WTC11 (cell line): ENCODE data around the gene TRIM9. TPM values are rescaled to one million over a fixed set of nuclear protein-coding genes. Genes with fewer than 3 reads are reported as not detected.

Experiments
- ATAC-seq: fragments of 200-7000 bp; cut with Tn5 transposase; 2 replicates; pipeline ENCODE4 v1.10.0; 2021; ENCODE audit warnings: mild to moderate bottlenecking, moderate library complexity
- CTCF ChIA-PET: fragments of 300-600 bp; sonication (Branson Sonifier 250); formaldehyde crosslinking; loops from one replicate; lab custom pipeline; 2021; ENCODE audit warnings: antibody characterized with exemption; lab: Charles Lee
- POLR2A ChIA-PET: fragments of 350-600 bp; sonication (Branson Sonifier 250); formaldehyde crosslinking; loops from one replicate; lab custom pipeline; 2021; ENCODE audit warnings: antibody characterized with exemption; lab: Charles Lee
- DNase-seq: peaks from one replicate; pipeline ENCODE4 v3.0.0; 2021; ENCODE audit warnings: low spot score
- H3K27ac Mint-ChIP-seq: 2 replicates; pipeline ENCODE4 v1.8.0; 2021; ENCODE audit warnings: mixed read lengths
- H3K27me3 Mint-ChIP-seq: 2 replicates; pipeline ENCODE4 v1.8.0; 2021; ENCODE audit warnings: low read depth, mild to moderate bottlenecking, moderate library complexity, mixed read lengths
- H3K36me3 Mint-ChIP-seq: 2 replicates; pipeline ENCODE4 v1.8.0; 2021; ENCODE audit warnings: mixed read lengths
- H3K4me1 Mint-ChIP-seq: 2 replicates; pipeline ENCODE4 v1.8.0; 2022; ENCODE audit warnings: mixed read lengths
- H3K4me3 Mint-ChIP-seq: 2 replicates; pipeline ENCODE4 v1.8.0; 2021; ENCODE audit warnings: mild to moderate bottlenecking, moderate library complexity, mixed read lengths
- H3K9me3 Mint-ChIP-seq: 2 replicates; pipeline ENCODE4 v1.8.0; 2021; ENCODE audit warnings: mixed read lengths
- ATF1 ChIP-seq: sonication (generic); formaldehyde crosslinking; IDR thresholded peaks from 2 replicates; pipeline ENCODE4 v1.8.1; 2023; ENCODE audit warnings: mild to moderate bottlenecking, moderate library complexity, missing genetic modification reagents
- CBFB ChIP-seq: sonication (generic); formaldehyde crosslinking; IDR thresholded peaks from 2 replicates; pipeline ENCODE4 v1.8.1; 2022; ENCODE audit warnings: mild to moderate bottlenecking, low read depth, missing genetic modification reagents
- ETV6 ChIP-seq: sonication (generic); formaldehyde crosslinking; IDR thresholded peaks from 2 replicates; pipeline ENCODE4 v1.8.1; 2022; ENCODE audit warnings: mild to moderate bottlenecking, missing genetic modification reagents
- FOXJ3 ChIP-seq: sonication (generic); formaldehyde crosslinking; IDR thresholded peaks from 2 replicates; pipeline ENCODE4 v1.9.0; 2021; ENCODE audit warnings: missing genetic modification reagents, mild to moderate bottlenecking, borderline replicate concordance
- FOXK1 ChIP-seq: sonication (generic); formaldehyde crosslinking; IDR thresholded peaks from 2 replicates; pipeline ENCODE4 v1.8.0; 2022; ENCODE audit warnings: mild to moderate bottlenecking, moderate library complexity, missing genetic modification reagents
- GABPB1 ChIP-seq: sonication (generic); formaldehyde crosslinking; IDR thresholded peaks from 2 replicates; pipeline ENCODE4 v1.8.1; 2023; ENCODE audit warnings: mild to moderate bottlenecking, missing genetic modification reagents
- GTF2I ChIP-seq: fragments of 250-450 bp; sonication (Bioruptor Pico); conservative IDR thresholded peaks from 2 replicates; pipeline ENCODE4 v1.4.0; 2021; ENCODE audit warnings: mild to moderate bottlenecking
- IRF2 ChIP-seq: sonication (generic); formaldehyde crosslinking; IDR thresholded peaks from 2 replicates; pipeline ENCODE4 v1.8.0; 2022; ENCODE audit warnings: low read depth, missing genetic modification reagents, borderline replicate concordance
- JAZF1 ChIP-seq: fragments of 250-450 bp; sonication (Bioruptor Pico); IDR thresholded peaks from 2 replicates; pipeline ENCODE4 v1.9.0; 2021; ENCODE audit warnings: moderate library complexity, mild to moderate bottlenecking, inconsistent platforms
- KAT7 ChIP-seq: sonication (generic); formaldehyde crosslinking; IDR thresholded peaks from 2 replicates; pipeline ENCODE4 v1.8.1; 2023; ENCODE audit warnings: missing genetic modification reagents, mild to moderate bottlenecking, borderline replicate concordance
- TEAD4 ChIP-seq: sonication (generic); formaldehyde crosslinking; IDR thresholded peaks from 2 replicates; pipeline ENCODE4 v1.8.0; 2022; ENCODE audit warnings: mild to moderate bottlenecking, missing genetic modification reagents
- TP53 ChIP-seq: sonication (generic); formaldehyde crosslinking; IDR thresholded peaks from 2 replicates; pipeline ENCODE4 v1.8.1; 2023; ENCODE audit warnings: mild to moderate bottlenecking, missing genetic modification reagents
- ZNF121 ChIP-seq: sonication (generic); formaldehyde crosslinking; IDR thresholded peaks from 2 replicates; pipeline ENCODE4 v1.8.0; 2023; ENCODE audit warnings: missing genetic modification reagents
- ZNF232 ChIP-seq: sonication (generic); formaldehyde crosslinking; IDR thresholded peaks from 2 replicates; pipeline ENCODE4 v1.8.0; 2022; ENCODE audit warnings: mild to moderate bottlenecking, missing genetic modification reagents
- total RNA-seq: library from RNA; stranded (reverse); gene quantifications from 3 replicates; pipeline ENCODE4 v1.2.3, GENCODE V29; 2021
- TF ChIP-seq, protein P1 (sequence below): sonication (generic); formaldehyde crosslinking; IDR thresholded peaks from 2 replicates; pipeline ENCODE4 v1.8.0; 2023; ENCODE audit warnings: missing genetic modification reagents, mild to moderate bottlenecking, borderline replicate concordance
- TF ChIP-seq, protein P2 (sequence below): sonication (generic); formaldehyde crosslinking; IDR thresholded peaks from 2 replicates; pipeline ENCODE4 v1.8.1; 2023; ENCODE audit warnings: mild to moderate bottlenecking, missing genetic modification reagents, borderline replicate concordance
- TF ChIP-seq, protein P3 (sequence below): sonication (generic); formaldehyde crosslinking; IDR thresholded peaks from 2 replicates; pipeline ENCODE4 v1.8.1; 2022; ENCODE audit warnings: low read depth, missing genetic modification reagents, borderline replicate concordance
- TF ChIP-seq, protein P4 (sequence below): fragments of 250-450 bp; sonication (Bioruptor Pico); IDR thresholded peaks from 2 replicates; pipeline ENCODE4 v1.9.0; 2021; ENCODE audit warnings: mild to moderate bottlenecking
- TF ChIP-seq, protein P5 (sequence below): sonication (generic); formaldehyde crosslinking; IDR thresholded peaks from 2 replicates; pipeline ENCODE4 v1.8.0; 2022; ENCODE audit warnings: mild to moderate bottlenecking, missing genetic modification reagents

TRIM9 gene
- total RNA-seq, 1 experiment from 2014 or later: 4.0 TPM

DNA sequence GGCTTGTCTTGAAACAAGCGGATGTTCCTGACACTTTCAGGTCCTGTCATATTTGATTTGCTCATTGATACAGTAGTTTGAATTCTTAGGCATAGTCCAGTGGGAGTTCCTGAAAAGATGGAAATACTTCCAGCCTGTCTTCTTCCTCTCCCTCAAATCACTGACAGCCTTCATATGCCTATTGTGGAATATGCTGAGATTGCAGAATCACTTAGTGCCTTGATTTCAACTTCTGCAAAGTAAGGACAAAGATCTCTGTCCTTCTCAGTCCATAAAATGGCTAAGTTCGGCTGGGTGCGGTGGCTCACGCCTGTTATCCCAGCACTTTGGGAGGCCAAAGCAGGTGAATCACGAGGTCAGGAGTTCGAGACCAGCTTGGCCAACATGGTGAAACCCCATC is 143.9 kb downstream of the TRIM9 start:
- TF ChIP-seq TEAD4 (CRISPR knock-in tag): no peak
- TF ChIP-seq GTF2I (CRISPR knock-in tag): no peak
- no peak for TF ChIP-seq FOXJ3 (CRISPR knock-in tag)
- TF ChIP-seq, protein P1, sequence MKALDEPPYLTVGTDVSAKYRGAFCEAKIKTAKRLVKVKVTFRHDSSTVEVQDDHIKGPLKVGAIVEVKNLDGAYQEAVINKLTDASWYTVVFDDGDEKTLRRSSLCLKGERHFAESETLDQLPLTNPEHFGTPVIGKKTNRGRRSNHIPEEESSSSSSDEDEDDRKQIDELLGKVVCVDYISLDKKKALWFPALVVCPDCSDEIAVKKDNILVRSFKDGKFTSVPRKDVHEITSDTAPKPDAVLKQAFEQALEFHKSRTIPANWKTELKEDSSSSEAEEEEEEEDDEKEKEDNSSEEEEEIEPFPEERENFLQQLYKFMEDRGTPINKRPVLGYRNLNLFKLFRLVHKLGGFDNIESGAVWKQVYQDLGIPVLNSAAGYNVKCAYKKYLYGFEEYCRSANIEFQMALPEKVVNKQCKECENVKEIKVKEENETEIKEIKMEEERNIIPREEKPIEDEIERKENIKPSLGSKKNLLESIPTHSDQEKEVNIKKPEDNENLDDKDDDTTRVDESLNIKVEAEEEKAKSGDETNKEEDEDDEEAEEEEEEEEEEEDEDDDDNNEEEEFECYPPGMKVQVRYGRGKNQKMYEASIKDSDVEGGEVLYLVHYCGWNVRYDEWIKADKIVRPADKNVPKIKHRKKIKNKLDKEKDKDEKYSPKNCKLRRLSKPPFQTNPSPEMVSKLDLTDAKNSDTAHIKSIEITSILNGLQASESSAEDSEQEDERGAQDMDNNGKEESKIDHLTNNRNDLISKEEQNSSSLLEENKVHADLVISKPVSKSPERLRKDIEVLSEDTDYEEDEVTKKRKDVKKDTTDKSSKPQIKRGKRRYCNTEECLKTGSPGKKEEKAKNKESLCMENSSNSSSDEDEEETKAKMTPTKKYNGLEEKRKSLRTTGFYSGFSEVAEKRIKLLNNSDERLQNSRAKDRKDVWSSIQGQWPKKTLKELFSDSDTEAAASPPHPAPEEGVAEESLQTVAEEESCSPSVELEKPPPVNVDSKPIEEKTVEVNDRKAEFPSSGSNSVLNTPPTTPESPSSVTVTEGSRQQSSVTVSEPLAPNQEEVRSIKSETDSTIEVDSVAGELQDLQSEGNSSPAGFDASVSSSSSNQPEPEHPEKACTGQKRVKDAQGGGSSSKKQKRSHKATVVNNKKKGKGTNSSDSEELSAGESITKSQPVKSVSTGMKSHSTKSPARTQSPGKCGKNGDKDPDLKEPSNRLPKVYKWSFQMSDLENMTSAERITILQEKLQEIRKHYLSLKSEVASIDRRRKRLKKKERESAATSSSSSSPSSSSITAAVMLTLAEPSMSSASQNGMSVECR (CRISPR knock-in tag): no peak
- no peak for TF ChIP-seq ATF1 (CRISPR knock-in tag)
- TF ChIP-seq, protein P2, sequence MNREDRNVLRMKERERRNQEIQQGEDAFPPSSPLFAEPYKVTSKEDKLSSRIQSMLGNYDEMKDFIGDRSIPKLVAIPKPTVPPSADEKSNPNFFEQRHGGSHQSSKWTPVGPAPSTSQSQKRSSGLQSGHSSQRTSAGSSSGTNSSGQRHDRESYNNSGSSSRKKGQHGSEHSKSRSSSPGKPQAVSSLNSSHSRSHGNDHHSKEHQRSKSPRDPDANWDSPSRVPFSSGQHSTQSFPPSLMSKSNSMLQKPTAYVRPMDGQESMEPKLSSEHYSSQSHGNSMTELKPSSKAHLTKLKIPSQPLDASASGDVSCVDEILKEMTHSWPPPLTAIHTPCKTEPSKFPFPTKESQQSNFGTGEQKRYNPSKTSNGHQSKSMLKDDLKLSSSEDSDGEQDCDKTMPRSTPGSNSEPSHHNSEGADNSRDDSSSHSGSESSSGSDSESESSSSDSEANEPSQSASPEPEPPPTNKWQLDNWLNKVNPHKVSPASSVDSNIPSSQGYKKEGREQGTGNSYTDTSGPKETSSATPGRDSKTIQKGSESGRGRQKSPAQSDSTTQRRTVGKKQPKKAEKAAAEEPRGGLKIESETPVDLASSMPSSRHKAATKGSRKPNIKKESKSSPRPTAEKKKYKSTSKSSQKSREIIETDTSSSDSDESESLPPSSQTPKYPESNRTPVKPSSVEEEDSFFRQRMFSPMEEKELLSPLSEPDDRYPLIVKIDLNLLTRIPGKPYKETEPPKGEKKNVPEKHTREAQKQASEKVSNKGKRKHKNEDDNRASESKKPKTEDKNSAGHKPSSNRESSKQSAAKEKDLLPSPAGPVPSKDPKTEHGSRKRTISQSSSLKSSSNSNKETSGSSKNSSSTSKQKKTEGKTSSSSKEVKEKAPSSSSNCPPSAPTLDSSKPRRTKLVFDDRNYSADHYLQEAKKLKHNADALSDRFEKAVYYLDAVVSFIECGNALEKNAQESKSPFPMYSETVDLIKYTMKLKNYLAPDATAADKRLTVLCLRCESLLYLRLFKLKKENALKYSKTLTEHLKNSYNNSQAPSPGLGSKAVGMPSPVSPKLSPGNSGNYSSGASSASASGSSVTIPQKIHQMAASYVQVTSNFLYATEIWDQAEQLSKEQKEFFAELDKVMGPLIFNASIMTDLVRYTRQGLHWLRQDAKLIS: no peak
- no peak for TF ChIP-seq ZNF232 (CRISPR knock-in tag)
- no peak for TF ChIP-seq JAZF1 (CRISPR knock-in tag)
- TF ChIP-seq, protein P3, sequence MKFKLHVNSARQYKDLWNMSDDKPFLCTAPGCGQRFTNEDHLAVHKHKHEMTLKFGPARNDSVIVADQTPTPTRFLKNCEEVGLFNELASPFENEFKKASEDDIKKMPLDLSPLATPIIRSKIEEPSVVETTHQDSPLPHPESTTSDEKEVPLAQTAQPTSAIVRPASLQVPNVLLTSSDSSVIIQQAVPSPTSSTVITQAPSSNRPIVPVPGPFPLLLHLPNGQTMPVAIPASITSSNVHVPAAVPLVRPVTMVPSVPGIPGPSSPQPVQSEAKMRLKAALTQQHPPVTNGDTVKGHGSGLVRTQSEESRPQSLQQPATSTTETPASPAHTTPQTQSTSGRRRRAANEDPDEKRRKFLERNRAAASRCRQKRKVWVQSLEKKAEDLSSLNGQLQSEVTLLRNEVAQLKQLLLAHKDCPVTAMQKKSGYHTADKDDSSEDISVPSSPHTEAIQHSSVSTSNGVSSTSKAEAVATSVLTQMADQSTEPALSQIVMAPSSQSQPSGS (CRISPR knock-in tag): no peak
- TF ChIP-seq GABPB1 (CRISPR knock-in tag): no peak
- TF ChIP-seq IRF2: no peak
- no peak for TF ChIP-seq KAT7 (CRISPR knock-in tag)
- TF ChIP-seq FOXK1: no peak
- TF ChIP-seq CBFB: no peak
- TF ChIP-seq, protein P4, sequence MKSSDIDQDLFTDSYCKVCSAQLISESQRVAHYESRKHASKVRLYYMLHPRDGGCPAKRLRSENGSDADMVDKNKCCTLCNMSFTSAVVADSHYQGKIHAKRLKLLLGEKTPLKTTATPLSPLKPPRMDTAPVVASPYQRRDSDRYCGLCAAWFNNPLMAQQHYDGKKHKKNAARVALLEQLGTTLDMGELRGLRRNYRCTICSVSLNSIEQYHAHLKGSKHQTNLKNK (CRISPR knock-in tag): no peak
- TF ChIP-seq TP53: no peak
- TF ChIP-seq, protein P5, sequence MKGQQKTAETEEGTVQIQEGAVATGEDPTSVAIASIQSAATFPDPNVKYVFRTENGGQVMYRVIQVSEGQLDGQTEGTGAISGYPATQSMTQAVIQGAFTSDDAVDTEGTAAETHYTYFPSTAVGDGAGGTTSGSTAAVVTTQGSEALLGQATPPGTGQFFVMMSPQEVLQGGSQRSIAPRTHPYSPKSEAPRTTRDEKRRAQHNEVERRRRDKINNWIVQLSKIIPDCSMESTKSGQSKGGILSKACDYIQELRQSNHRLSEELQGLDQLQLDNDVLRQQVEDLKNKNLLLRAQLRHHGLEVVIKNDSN (CRISPR knock-in tag): no peak
- TF ChIP-seq ZNF121 (CRISPR knock-in tag): no peak
- TF ChIP-seq ETV6 (CRISPR knock-in tag): no peak
- peaks cover 43% of the 10 kb centered on the region for H3K4me1 Mint-ChIP-seq
- DNase-seq (no peak), ATAC-seq (no peak)
- ChIA-PET CTCF (no interaction called here), POLR2A (no interaction called here)
- peaks cover 10% of the 10 kb centered on the region; the same call in 1 of the 2 replicates for H3K36me3 Mint-ChIP-seq
- H3K27me3 Mint-ChIP-seq: no peaks in the 10 kb centered on the region
- H3K9me3 Mint-ChIP-seq: 0 out of 2 replicates have a peak, but pooled peaks cover 5% of the 10 kb centered on the region
- H3K4me3 Mint-ChIP-seq: no peak overlapping the region
- no peak overlapping the region for H3K27ac Mint-ChIP-seq
